Measurements from ENCODE around the gene BRMS1L. TPM values are rescaled to one million over a fixed set of nuclear protein-coding genes. Genes with fewer than 3 reads are reported as not detected.
"Not testable (repeated sequence)": the region's sequence is repeated elsewhere in the genome, so short reads cannot be mapped to it uniquely, and the experiment has no call there.

BRMS1L gene
- total RNA-seq, 1 experiment from 2014 or later = 11.4 TPM

DNA sequence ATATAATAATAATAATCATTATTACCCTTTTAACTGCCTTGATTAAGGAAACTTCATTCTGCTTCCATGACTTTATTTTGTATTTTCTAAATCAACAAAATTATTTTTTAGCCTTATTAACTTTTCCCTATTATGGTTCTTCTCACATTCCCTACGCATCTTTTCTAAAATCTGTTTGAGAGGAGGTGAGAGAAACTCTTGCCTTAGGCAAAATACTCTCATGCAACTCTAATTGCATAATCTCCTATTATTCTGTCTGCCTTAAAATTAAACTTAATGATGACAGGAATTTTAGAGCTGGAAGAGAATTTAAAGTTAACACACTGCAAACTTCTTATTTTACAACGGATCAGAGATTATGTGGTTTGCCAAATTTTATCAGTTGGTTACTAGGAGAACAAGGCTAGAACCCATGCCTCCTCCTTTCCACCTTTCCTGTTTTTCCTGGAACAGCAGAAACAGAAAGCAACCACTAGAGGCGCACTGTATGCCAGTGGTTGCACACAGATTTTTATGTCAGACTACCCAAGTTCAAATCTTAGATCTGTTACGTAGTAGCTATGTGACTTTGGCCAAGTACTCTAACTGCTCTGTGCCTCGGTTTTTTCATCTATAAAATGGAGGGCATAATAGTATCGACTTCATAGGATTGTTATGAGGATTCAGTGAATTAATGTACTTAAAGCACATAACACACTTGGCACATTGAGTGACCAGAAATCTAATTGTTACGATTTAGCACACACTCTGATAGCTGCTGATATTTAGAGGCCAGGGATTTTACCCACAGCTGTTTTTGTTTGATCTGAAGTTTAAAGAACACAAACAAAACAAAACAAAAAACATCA is 4.3 kb upstream of the BRMS1L start:
- H3K27me3 ChIP-seq (replicated peaks; ENCODE audit: control insufficient read depth, insufficient read depth, low read length) = no peaks in the 10 kb centered on the region
- H3K9me3 ChIP-seq = no peaks in the 10 kb centered on the region
- TF ChIP-seq, protein P1, sequence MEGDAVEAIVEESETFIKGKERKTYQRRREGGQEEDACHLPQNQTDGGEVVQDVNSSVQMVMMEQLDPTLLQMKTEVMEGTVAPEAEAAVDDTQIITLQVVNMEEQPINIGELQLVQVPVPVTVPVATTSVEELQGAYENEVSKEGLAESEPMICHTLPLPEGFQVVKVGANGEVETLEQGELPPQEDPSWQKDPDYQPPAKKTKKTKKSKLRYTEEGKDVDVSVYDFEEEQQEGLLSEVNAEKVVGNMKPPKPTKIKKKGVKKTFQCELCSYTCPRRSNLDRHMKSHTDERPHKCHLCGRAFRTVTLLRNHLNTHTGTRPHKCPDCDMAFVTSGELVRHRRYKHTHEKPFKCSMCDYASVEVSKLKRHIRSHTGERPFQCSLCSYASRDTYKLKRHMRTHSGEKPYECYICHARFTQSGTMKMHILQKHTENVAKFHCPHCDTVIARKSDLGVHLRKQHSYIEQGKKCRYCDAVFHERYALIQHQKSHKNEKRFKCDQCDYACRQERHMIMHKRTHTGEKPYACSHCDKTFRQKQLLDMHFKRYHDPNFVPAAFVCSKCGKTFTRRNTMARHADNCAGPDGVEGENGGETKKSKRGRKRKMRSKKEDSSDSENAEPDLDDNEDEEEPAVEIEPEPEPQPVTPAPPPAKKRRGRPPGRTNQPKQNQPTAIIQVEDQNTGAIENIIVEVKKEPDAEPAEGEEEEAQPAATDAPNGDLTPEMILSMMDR (IDR thresholded peaks at IDR 0.05; ENCODE audit: insufficient read depth in 1 of 2, low read depth in 1 of 2, low read length in 1 of 2, severe bottlenecking in 1 of 2, unreplicated experiment in 1 of 2) = peak; percentile 68 to 73
- no peak overlapping the region for H3K4me3 Mint-ChIP-seq (ENCODE audit: unreplicated experiment)
- no peaks in the 10 kb centered on the region for H3K36me3 ChIP-seq (ENCODE audit: control insufficient read depth, insufficient read depth, low read length)
- no peaks in the 10 kb centered on the region for H3K9me3 Mint-ChIP-seq (ENCODE audit: unreplicated experiment)
- peaks cover 9% of the 10 kb centered on the region for H3K36me3 Mint-ChIP-seq (ENCODE audit: insufficient read depth, unreplicated experiment)
- no peak overlapping the region for H3K27ac Mint-ChIP-seq (ENCODE audit: unreplicated experiment)
- ChIA-PET CTCF (interaction anchor here (1.0 kb wide), 1 partner anchor 288 kb away, joined by 4 read pairs; the partner anchor contains the start of gene INSM2), POLR2A (no interaction called here)
- DNase-seq = peak in 1 of 2 experiments; percentile 41
- no TSS peak for BruUV-seq (replicated peaks)
- intact Hi-C loops (cut with micrococcal nuclease; ENCODE audit: unreplicated experiment) = no loop called here
- no peak overlapping the region for H3K4me3 ChIP-seq (ENCODE audit: low read depth, low read length)
- H3K4me1 ChIP-seq = no peaks in the 10 kb centered on the region
- no peaks in the 10 kb centered on the region for H3K4me1 Mint-ChIP-seq (ENCODE audit: low read depth, unreplicated experiment)
- peaks cover 3% of the 10 kb centered on the region for H3K27me3 Mint-ChIP-seq (ENCODE audit: insufficient read depth, unreplicated experiment)

DNA sequence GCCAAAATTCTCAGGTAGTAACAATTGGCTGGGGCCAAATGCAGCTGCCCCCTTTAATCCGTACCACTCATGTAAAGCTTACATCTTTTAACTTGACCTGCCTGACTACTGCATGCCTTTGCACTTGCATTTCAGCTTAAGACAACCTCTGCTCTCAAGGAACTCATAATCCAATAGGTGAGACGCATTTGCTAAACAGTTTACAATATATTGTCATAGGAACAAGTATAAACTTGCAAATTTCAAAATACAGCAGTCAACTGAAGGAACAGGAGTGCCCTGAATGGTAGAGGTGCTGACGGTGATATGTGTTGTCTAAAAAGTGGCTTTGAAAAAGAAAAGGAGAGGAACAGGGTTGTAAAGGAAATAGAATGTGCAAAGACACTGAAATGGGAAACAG is 3.6 kb upstream of the BRMS1L start:
- no peaks in the 10 kb centered on the region for H3K27me3 ChIP-seq (replicated peaks; ENCODE audit: control insufficient read depth, insufficient read depth, low read length)
- ChIA-PET CTCF (interaction anchor here (1.0 kb wide), 1 partner anchor 289 kb away, joined by 4 read pairs; the partner anchor contains the start of gene INSM2), POLR2A (no interaction called here)
- TF ChIP-seq, protein P1 (IDR thresholded peaks at IDR 0.05; ENCODE audit: insufficient read depth in 1 of 2, low read depth in 1 of 2, low read length in 1 of 2, severe bottlenecking in 1 of 2, unreplicated experiment in 1 of 2) = no peak
- H3K4me1 ChIP-seq = peaks cover 2% of the 10 kb centered on the region; the same call in 1 of the 2 replicates
- intact Hi-C loops (cut with micrococcal nuclease; ENCODE audit: unreplicated experiment) = no loop called here
- no peaks in the 10 kb centered on the region for H3K36me3 ChIP-seq (ENCODE audit: control insufficient read depth, insufficient read depth, low read length)
- H3K27me3 Mint-ChIP-seq (ENCODE audit: insufficient read depth, unreplicated experiment) = peaks cover 3% of the 10 kb centered on the region
- H3K4me3 Mint-ChIP-seq (ENCODE audit: unreplicated experiment) = no peak overlapping the region
- no peak overlapping the region for H3K4me3 ChIP-seq (ENCODE audit: low read depth, low read length)
- peaks cover under 1% of the 10 kb centered on the region for H3K4me1 Mint-ChIP-seq (ENCODE audit: low read depth, unreplicated experiment)
- DNase-seq = no peak
- H3K36me3 Mint-ChIP-seq (ENCODE audit: insufficient read depth, unreplicated experiment) = peaks cover 9% of the 10 kb centered on the region
- H3K9me3 Mint-ChIP-seq (ENCODE audit: unreplicated experiment) = no peaks in the 10 kb centered on the region
- no peaks in the 10 kb centered on the region for H3K9me3 ChIP-seq
- BruUV-seq (replicated peaks) = no TSS peak
- no peak overlapping the region for H3K27ac Mint-ChIP-seq (ENCODE audit: unreplicated experiment)

DNA sequence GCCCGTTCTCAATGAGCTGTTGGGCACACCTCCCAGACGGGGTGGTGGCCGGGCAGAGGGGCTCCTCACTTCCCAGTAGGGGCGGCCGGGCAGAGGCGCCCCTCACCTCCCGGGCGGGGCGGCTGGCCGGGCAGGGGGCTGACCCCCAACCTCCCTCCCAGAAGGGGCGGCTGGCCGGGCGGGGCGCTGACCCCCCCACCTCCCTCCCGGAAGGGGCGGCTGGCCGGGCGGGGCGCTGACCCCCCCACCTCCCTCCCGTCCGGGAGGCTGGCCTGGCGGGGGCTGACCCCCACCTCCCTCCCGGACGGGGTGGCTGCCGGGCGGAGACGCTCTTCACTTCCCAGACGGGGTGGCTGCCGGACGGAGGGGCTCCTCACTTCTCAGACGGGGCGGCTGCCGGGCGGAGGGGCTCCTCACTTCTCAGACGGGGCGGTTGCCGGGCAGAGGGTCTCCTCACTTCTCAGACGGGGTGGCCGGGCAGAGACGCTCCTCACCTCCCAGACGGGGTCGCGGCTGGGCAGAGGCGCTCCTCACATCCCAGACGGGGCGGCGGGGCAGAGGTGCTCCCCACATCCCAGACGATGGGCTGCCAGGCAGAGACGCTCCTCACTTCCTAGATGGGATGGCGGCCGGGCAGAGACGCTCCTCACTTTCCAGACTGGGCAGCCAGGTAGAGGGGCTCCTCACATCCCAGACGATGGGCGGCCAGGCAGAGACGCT is 1.5 kb upstream of the BRMS1L start:
- H3K4me3 Mint-ChIP-seq (ENCODE audit: unreplicated experiment) = peak overlapping the region; percentile 78
- H3K27me3 ChIP-seq (replicated peaks; ENCODE audit: control insufficient read depth, insufficient read depth, low read length); H3K9me3 ChIP-seq; POLR2A ChIA-PET; H3K27me3 Mint-ChIP-seq (ENCODE audit: insufficient read depth, unreplicated experiment); H3K36me3 ChIP-seq (ENCODE audit: control insufficient read depth, insufficient read depth, low read length); BruUV-seq (replicated peaks); H3K27ac Mint-ChIP-seq (ENCODE audit: unreplicated experiment); CTCF ChIA-PET; H3K4me3 ChIP-seq (ENCODE audit: low read depth, low read length); H3K4me1 ChIP-seq; DNase-seq; H3K4me1 Mint-ChIP-seq (ENCODE audit: low read depth, unreplicated experiment); H3K9me3 Mint-ChIP-seq (ENCODE audit: unreplicated experiment); H3K36me3 Mint-ChIP-seq (ENCODE audit: insufficient read depth, unreplicated experiment); intact Hi-C loops (cut with micrococcal nuclease; ENCODE audit: unreplicated experiment): not testable (repeated sequence)
